Activated T-helper 1 cell treated with anti-CD3 and anti-CD28 coated beads, Interleukin-12 subunit alpha, Interleukin-12 subunit beta, Interleukin-2, Interleukin-4 antibody, amounts not matched to agents 30 ng/mL and 10 ng/mL and 1 ng/mL, durations not matched to agents 14 hours and 24 hours and 36 hours (primary cell): ENCODE measurements around the gene EPC1. TPM values are rescaled to one million over a fixed set of nuclear protein-coding genes. Genes with fewer than 3 reads are reported as not detected.
"Not testable (repeated sequence)": the region's sequence is repeated elsewhere in the genome, so short reads cannot be mapped to it uniquely, and the experiment has no call there.

Experiments used
- DNase-seq: peaks from one replicate; pipeline ENCODE4 v3.0.0; 2021; ENCODE audit warnings: low spot score
- H3K27ac Mint-ChIP-seq: one replicate; pipeline ENCODE4 v1.8.0; 2021; ENCODE audit warnings: mild to moderate bottlenecking, mixed read lengths
- H3K27me3 Mint-ChIP-seq: one replicate; pipeline ENCODE4 v1.8.0; 2022; ENCODE audit warnings: mild to moderate bottlenecking, moderate library complexity, mixed read lengths; ENCODE audit not compliant: insufficient read depth
- H3K36me3 Mint-ChIP-seq: one replicate; pipeline ENCODE4 v1.8.0; 2021; ENCODE audit warnings: low read depth, mixed read lengths
- H3K4me1 Mint-ChIP-seq: one replicate; pipeline ENCODE4 v1.8.0; 2021; ENCODE audit warnings: low read depth, mixed read lengths
- H3K4me3 Mint-ChIP-seq: one replicate; pipeline ENCODE4 v1.8.0; 2021; ENCODE audit warnings: mild to moderate bottlenecking, moderate library complexity, mixed read lengths
- H3K9me3 Mint-ChIP-seq: one replicate; pipeline ENCODE4 v1.8.0; 2021; ENCODE audit warnings: mixed read lengths
- intact Hi-C: fragments of 100-400 bp; cut with micrococcal nuclease; formaldehyde crosslinking; loops from one replicate; pipeline ENCODE4 v1.15.1; 2024
- total RNA-seq: library from RNA; stranded (reverse); gene quantifications from 2 replicates; pipeline ENCODE4 v1.2.3, GENCODE V29; 2022

EPC1 gene
- 36.5 and 37.8 TPM in 2 replicates for total RNA-seq

- peaks cover 23% of the 10 kb centered on the region for H3K36me3 Mint-ChIP-seq
These were observed at the start of gene EPC1 for GRCh38 chr10:32346551-32347362. TSS of gene EPC1 (minus strand) at chr10:32347158. CDS start at chr10:32346915, 243 bp downstream.

GRCh38 chr10:32393911-32394310 is 47.0 kb upstream of the EPC1 start:
- no peaks in the 10 kb centered on the region for H3K4me1 Mint-ChIP-seq
- intact Hi-C loops = no loop called here

More at GRCh38 chr10:32346551-32347362, at the start of gene EPC1:
- Mint-ChIP-seq H3K27me3 (no peaks in the 10 kb centered on the region), H3K4me1 (peaks cover 65% of the 10 kb centered on the region), H3K27ac (peak within 1 kb of the TSS; percentile 98), H3K4me3 (peak within 1 kb of the TSS; percentile 94), H3K9me3 (no peaks in the 10 kb centered on the region)
- intact Hi-C loops = loop anchor here (1.0 to 10.0 kb wide), 13 partner anchors 11 to 1912 kb away; partner anchors contain the start of genes ARHGAP12, CCDC7, KIF5B and MAP3K8
- peak; percentile 86 for DNase-seq

GRCh38 chr10:32392284-32392683 is 45.3 kb upstream of the EPC1 start:
- H3K36me3 Mint-ChIP-seq, H3K9me3 Mint-ChIP-seq, DNase-seq, H3K4me3 Mint-ChIP-seq, intact Hi-C loops, H3K27ac Mint-ChIP-seq, H3K27me3 Mint-ChIP-seq, H3K4me1 Mint-ChIP-seq: not testable (repeated sequence)

More at GRCh38 chr10:32393911-32394310, 47.0 kb upstream of the EPC1 start:
- Mint-ChIP-seq H3K9me3 (peaks cover 5% of the 10 kb centered on the region), H3K27me3 (peaks cover 3% of the 10 kb centered on the region), H3K27ac (no peak overlapping the region), H3K4me3 (no peak overlapping the region), H3K36me3 (no peaks in the 10 kb centered on the region)
- DNase-seq = no peak

GRCh38 chr10:32390193-32390592 is 43.2 kb upstream of the EPC1 start:
- H3K9me3 Mint-ChIP-seq = peaks cover 5% of the 10 kb centered on the region
- peaks cover 1% of the 10 kb centered on the region for H3K27me3 Mint-ChIP-seq
- peaks cover 6% of the 10 kb centered on the region for H3K4me1 Mint-ChIP-seq
- H3K27ac Mint-ChIP-seq = no peak overlapping the region
- DNase-seq = no peak
- H3K36me3 Mint-ChIP-seq = no peaks in the 10 kb centered on the region
- intact Hi-C loops = no loop called here
- no peak overlapping the region for H3K4me3 Mint-ChIP-seq

GRCh38 chr10:32388258-32389027 is 41.5 kb upstream of the EPC1 start:
- Mint-ChIP-seq H3K27ac (no peak overlapping the region), H3K36me3 (no peaks in the 10 kb centered on the region), H3K4me1 (peaks cover 6% of the 10 kb centered on the region), H3K9me3 (peaks cover 5% of the 10 kb centered on the region), H3K27me3 (peaks cover 2% of the 10 kb centered on the region), H3K4me3 (no peak overlapping the region)
- no peak for DNase-seq
- intact Hi-C loops = no loop called here

- intact Hi-C loops = no loop called here
- H3K9me3 Mint-ChIP-seq = no peaks in the 10 kb centered on the region
- peaks cover 9% of the 10 kb centered on the region for H3K4me1 Mint-ChIP-seq
- no peak overlapping the region for H3K4me3 Mint-ChIP-seq
- H3K27ac Mint-ChIP-seq = no peak overlapping the region
- no peak for DNase-seq
- H3K36me3 Mint-ChIP-seq = no peaks in the 10 kb centered on the region
- peaks cover 2% of the 10 kb centered on the region for H3K27me3 Mint-ChIP-seq
These were observed 39.8 kb upstream of the EPC1 start for GRCh38 chr10:32386623-32387260.

GRCh38 chr10:32384171-32384570 is 37.2 kb upstream of the EPC1 start:
- Mint-ChIP-seq H3K36me3 (no peaks in the 10 kb centered on the region), H3K9me3 (no peaks in the 10 kb centered on the region), H3K4me1 (peaks cover 11% of the 10 kb centered on the region), H3K4me3 (no peak overlapping the region), H3K27ac (no peak overlapping the region), H3K27me3 (peaks cover 2% of the 10 kb centered on the region)
- intact Hi-C loops = no loop called here
- no peak for DNase-seq

GRCh38 chr10:32381165-32381564 is 34.2 kb upstream of the EPC1 start:
- Mint-ChIP-seq H3K27ac (no peak overlapping the region), H3K4me3 (no peak overlapping the region), H3K4me1 (peaks cover 12% of the 10 kb centered on the region), H3K36me3 (no peaks in the 10 kb centered on the region), H3K27me3 (peaks cover 2% of the 10 kb centered on the region), H3K9me3 (no peaks in the 10 kb centered on the region)
- intact Hi-C loops = no loop called here
- no peak for DNase-seq

GRCh38 chr10:32379950-32380551 is 33.1 kb upstream of the EPC1 start:
- peaks cover 19% of the 10 kb centered on the region for H3K4me1 Mint-ChIP-seq
- DNase-seq = no peak
- intact Hi-C loops = loop anchor here (2.0 to 5.0 kb wide), 5 partner anchors 231 to 757 kb away; partner anchors contain the start of genes ITGB1 and KIF5B
- no peak overlapping the region for H3K27ac Mint-ChIP-seq
- peaks cover 2% of the 10 kb centered on the region for H3K27me3 Mint-ChIP-seq
- no peak overlapping the region for H3K4me3 Mint-ChIP-seq
- H3K36me3 Mint-ChIP-seq = no peaks in the 10 kb centered on the region
- H3K9me3 Mint-ChIP-seq = no peaks in the 10 kb centered on the region

GRCh38 chr10:32379318-32379949 is 32.5 kb upstream of the EPC1 start:
- H3K4me3 Mint-ChIP-seq = no peak overlapping the region
- H3K27ac Mint-ChIP-seq = no peak overlapping the region
- peaks cover 2% of the 10 kb centered on the region for H3K27me3 Mint-ChIP-seq
- peaks cover 23% of the 10 kb centered on the region for H3K4me1 Mint-ChIP-seq
- H3K9me3 Mint-ChIP-seq = no peaks in the 10 kb centered on the region
- no peak for DNase-seq
- no peaks in the 10 kb centered on the region for H3K36me3 Mint-ChIP-seq
- intact Hi-C loops = loop anchor here (2.0 to 5.0 kb wide), 5 partner anchors 231 to 758 kb away; partner anchors contain the start of genes ITGB1 and KIF5B

GRCh38 chr10:32378363-32379317 is 31.7 kb upstream of the EPC1 start:
- Mint-ChIP-seq H3K9me3 (peaks cover 3% of the 10 kb centered on the region), H3K27me3 (no peaks in the 10 kb centered on the region)

More at GRCh38 chr10:32378363-32379317, 31.7 kb upstream of the EPC1 start:
- peak; percentile 88 for DNase-seq
- H3K4me3 Mint-ChIP-seq = no peak overlapping the region
- intact Hi-C loops = loop anchor here (1.0 to 5.0 kb wide), 10 partner anchors 11 to 759 kb away; partner anchors contain the start of genes CCDC7, ITGB1 and KIF5B
- H3K36me3 Mint-ChIP-seq = no peaks in the 10 kb centered on the region
- H3K4me1 Mint-ChIP-seq = peaks cover 26% of the 10 kb centered on the region
- H3K27ac Mint-ChIP-seq = no peak overlapping the region
